Choroid plexus epithelial cell (primary cell): ENCODE data around the gene TUBG2.
"Not testable (repeated sequence)": the region's sequence is repeated elsewhere in the genome, so short reads cannot be mapped to it uniquely, and the experiment has no call there.

Experiments used
- DNase-seq: peaks from one replicate; pipeline ENCODE4 v3.0.0-alpha.2; 2010; ENCODE audit warnings: low read depth
- H3K4me3 ChIP-seq: 2 replicates; pipeline ENCODE4 v1.5.1; 2011; ENCODE audit warnings: low read depth, mild to moderate bottlenecking, control low read depth, low read length, moderate library complexity
- CTCF ChIP-seq: conservative IDR thresholded peaks from 2 replicates; pipeline ENCODE4 v1.5.1; 2011; ENCODE audit warnings: low read depth, mild to moderate bottlenecking, control low read depth, inconsistent platforms, low read length, moderate library complexity

The TUBG2 gene

GRCh38 chr17:42642336-42642735, 16.7 kb upstream of the TUBG2 start:
- H3K4me3 ChIP-seq: no peak overlapping the region
- no peak for DNase-seq
- TF ChIP-seq CTCF: no peak

GRCh38 chr17:42647778-42648177, 11.3 kb upstream of the TUBG2 start:
- no peak for TF ChIP-seq CTCF
- no peak for DNase-seq

GRCh38 chr17:42651392-42651791, 7.7 kb upstream of the TUBG2 start:
- no peak overlapping the region for H3K4me3 ChIP-seq
- DNase-seq: no peak
- no peak for TF ChIP-seq CTCF

More at GRCh38 chr17:42647778-42648177, 11.3 kb upstream of the TUBG2 start:
- H3K4me3 ChIP-seq: no peak overlapping the region

- DNase-seq: peak; percentile 83
- no peak for TF ChIP-seq CTCF
- H3K4me3 ChIP-seq: peak overlapping the region; percentile 56
These were observed 5.6 kb upstream of the TUBG2 start for GRCh38 chr17:42653179-42654124.

DNA sequence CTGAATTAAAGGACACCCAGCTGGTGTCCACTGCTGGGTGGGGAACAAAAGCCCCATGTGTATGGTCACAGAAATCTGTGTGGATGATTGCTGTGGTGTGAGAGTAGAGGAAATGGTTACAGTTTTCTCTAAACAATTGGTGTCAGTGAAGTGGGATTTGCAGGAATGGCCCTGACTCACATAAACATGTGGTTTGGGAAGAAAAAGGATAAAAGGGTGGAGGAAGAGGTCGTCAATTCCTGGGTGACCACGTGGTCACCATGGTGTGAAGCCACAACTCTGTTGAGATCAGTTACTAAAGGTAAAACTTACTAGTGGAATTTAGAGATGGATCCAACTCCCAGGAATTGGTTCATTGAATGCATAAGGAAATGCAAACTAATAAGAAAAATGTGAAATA, 3.6 kb upstream of the TUBG2 start:
- no peak overlapping the region for H3K4me3 ChIP-seq
- DNase-seq: no peak
- TF ChIP-seq CTCF: no peak

GRCh38 chr17:42657824-42658588, 1.1 kb upstream of the TUBG2 start:
- TF ChIP-seq CTCF: no peak
- H3K4me3 ChIP-seq: no peak overlapping the region
- no peak for DNase-seq

- not testable (repeated sequence) for DNase-seq
- peak overlapping the region; percentile 72 for H3K4me3 ChIP-seq
These were observed 819 bp downstream of the TUBG2 start for GRCh38 chr17:42659932-42660274.
